GM12873 (cell line): ENCODE data around the gene SEMA4B.

Source experiments
- TF ChIP-seq, protein P1 (sequence below): IDR thresholded peaks from 2 replicates; pipeline ENCODE4 v1.5.1; 2012; ENCODE audit warnings: low read depth, mild to moderate bottlenecking, moderate library complexity, low read length, control low read depth; ENCODE audit not compliant: insufficient read depth; ENCODE audit errors: missing control alignments

The SEMA4B gene

GRCh38 chr15:90271459-90272166, 70.5 kb downstream of the SEMA4B start:
- TF ChIP-seq, protein P1, sequence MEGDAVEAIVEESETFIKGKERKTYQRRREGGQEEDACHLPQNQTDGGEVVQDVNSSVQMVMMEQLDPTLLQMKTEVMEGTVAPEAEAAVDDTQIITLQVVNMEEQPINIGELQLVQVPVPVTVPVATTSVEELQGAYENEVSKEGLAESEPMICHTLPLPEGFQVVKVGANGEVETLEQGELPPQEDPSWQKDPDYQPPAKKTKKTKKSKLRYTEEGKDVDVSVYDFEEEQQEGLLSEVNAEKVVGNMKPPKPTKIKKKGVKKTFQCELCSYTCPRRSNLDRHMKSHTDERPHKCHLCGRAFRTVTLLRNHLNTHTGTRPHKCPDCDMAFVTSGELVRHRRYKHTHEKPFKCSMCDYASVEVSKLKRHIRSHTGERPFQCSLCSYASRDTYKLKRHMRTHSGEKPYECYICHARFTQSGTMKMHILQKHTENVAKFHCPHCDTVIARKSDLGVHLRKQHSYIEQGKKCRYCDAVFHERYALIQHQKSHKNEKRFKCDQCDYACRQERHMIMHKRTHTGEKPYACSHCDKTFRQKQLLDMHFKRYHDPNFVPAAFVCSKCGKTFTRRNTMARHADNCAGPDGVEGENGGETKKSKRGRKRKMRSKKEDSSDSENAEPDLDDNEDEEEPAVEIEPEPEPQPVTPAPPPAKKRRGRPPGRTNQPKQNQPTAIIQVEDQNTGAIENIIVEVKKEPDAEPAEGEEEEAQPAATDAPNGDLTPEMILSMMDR, result no peak
